Stimulated activated CD4-positive, alpha-beta T cell treated with anti-CD3 and anti-CD28 coated beads, TNF-alpha, amount 100 ng/mL, for 4 hours (primary cell): ENCODE data around the gene GMEB1.
"Not testable (repeated sequence)": the region's sequence is repeated elsewhere in the genome, so short reads cannot be mapped to it uniquely, and the experiment has no call there.

ENCODE experiments used
- DNase-seq, 3 experiments: peaks; one replicate each; pipeline ENCODE4 v3.0.0-alpha.2; 2020; ENCODE audit warnings: low read depth in 3 of 3

The GMEB1 gene

GRCh38 chr1:28671254-28671780 is 2.7 kb downstream of the GMEB1 start:
- no peak for DNase-seq

GRCh38 chr1:28672971-28673370 is 4.4 kb downstream of the GMEB1 start:
- DNase-seq = not testable (repeated sequence)

DNA sequence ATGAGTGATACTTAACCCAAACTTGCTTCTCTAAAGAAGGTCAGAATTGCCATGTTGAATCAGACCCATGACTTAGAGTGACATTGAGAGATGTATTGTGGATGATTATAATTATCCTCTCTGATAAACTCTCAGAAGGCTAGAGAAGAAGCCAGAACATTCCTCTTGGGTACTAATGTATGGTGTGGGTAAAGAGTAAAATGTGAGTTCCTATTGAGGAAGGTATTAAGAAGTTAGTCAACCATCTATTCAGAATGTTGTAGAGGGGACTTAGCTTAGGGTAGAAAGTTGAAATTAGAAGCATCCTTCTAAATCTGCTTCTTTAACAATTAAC is 7.3 kb downstream of the GMEB1 start:
- DNase-seq = no peak

GRCh38 chr1:28680151-28680550 is 11.6 kb downstream of the GMEB1 start:
- no peak for DNase-seq

GRCh38 chr1:28682840-28683239 is 14.3 kb downstream of the GMEB1 start:
- DNase-seq = no peak

DNA sequence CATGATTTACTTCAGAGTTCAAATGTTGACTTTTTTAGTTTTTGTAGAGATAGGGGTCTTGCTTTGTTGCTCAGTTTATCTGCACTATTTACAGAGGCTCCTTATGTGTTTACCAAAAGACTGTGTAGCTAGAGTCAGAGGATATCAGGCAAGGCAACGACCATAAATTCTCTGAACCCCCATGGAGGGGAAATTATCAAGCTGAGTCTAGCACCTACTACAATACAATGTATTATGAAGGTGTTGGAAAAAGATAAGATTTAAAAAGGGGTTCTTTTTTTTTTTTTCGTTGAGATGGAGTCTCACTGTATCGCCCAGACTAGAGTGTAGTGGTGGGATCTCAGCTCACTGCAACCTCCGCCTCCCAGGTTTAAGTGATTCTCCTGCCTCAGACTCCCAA is 16.4 kb downstream of the GMEB1 start:
- DNase-seq = no peak

- DNase-seq = not testable (repeated sequence)
These were observed 23.0 kb downstream of the GMEB1 start for GRCh38 chr1:28691627-28692026.

- no peak for DNase-seq
These were observed 35.0 kb downstream of the GMEB1 start for GRCh38 chr1:28703629-28704028.

- DNase-seq = no peak
These were observed 47.8 kb downstream of the GMEB1 start for GRCh38 chr1:28716336-28716735.

DNA sequence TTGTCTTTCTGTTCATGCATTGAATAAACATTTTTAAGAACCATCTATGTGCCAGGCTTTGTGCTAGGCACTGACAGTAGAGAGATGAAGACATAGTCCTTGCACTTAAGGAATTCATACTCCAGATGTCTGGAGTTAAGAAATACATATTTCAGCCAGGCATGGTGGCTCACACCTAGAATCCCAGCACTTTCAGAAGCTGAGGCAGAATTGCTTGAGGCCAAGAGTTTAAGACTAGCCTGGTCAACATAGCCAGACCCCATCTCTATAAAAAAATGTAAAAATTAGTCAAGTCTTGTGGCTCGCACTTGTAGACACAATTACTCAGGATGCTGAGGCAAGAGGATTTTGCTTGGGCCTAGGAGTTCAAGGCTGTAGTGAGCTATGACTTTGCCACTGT is 49.6 kb downstream of the GMEB1 start:
- DNase-seq = no peak

GRCh38 chr1:28718586-28719331 is 50.2 kb downstream of the GMEB1 start:
- no peak for DNase-seq

- no peak for DNase-seq
These were observed 50.7 kb downstream of the GMEB1 start for GRCh38 chr1:28719332-28719619.

- DNase-seq = no peak
These were observed 51.8 kb downstream of the GMEB1 start for GRCh38 chr1:28720376-28720775.

- DNase-seq = not testable (repeated sequence)
These were observed 53.3 kb downstream of the GMEB1 start for GRCh38 chr1:28721927-28722326.

- not testable (repeated sequence) for DNase-seq
These were observed 56.8 kb downstream of the GMEB1 start for GRCh38 chr1:28725365-28725764.

- no peak for DNase-seq
These were observed 67.4 kb downstream of the GMEB1 start for GRCh38 chr1:28735961-28736449.

GRCh38 chr1:28736450-28737306 is 68.1 kb downstream of the GMEB1 start, which contains the start of gene YTHDF2:
Gene YTHDF2 (plus strand): TSS chr1:28736940. CDS start chr1:28737121, 181 bp downstream.
- peak; percentile 97 to 98 (median 98) for DNase-seq

DNA sequence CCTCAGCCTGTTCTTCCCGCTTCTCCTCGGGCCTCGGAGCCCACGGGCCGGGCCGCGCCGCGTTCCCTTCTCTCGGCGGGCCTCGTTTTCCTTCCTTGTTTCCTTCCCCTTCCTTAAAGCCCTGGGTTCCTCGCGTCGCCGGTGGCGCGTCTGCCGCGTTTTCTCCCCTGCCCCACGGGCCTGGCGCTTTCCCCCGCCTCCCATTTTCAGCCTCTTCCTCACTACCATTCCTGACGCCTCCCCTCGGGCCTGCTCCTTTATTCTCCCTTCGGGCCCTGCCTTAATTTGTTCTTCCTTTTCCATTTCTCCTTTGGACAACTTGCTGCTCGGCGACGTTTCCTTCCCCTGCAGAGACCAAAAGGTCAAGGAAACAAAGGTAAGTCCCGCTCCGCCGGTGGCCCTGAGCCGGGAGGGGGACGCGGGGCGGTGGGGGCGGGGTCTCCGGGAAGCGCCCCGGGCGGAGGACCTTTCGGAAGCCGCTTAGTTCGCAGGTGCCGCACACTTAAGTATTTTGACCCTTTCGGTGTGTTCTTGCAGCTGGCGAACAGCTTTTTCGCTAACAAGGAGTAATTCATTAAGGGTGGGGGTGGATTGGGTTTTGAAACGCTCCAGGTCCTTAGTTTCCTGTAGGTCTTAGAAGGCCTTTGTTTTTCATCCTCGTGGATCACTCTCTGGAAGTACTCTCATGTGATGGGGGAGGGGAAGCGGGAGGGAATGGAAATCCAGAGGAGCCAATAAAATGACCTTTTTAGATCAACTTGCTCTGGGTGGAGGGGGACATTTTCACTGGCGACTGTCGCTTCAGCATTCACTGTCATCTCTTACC is 68.9 kb downstream of the GMEB1 start:
- DNase-seq = peak; percentile 17 to 37 (median 19)

DNA sequence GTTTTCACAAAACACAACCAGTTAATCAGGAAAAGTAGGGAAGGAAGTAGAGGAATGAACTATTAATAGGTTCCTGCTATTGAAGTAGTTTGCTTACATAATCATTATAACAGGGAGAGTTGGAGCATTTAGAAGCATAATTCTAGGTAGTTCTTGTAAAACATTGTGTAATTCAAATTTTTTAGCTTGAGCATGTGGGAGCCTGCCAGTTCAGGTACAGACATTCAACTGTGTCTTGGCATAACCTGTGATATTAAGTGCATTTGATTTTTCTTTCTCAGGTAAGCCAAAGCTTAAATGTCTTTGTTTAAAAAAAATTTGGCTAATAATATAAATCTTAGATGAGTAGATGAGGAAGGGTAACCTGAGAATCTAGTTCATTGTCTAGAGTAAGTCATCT is 71.5 kb downstream of the GMEB1 start:
- no peak for DNase-seq

DNA sequence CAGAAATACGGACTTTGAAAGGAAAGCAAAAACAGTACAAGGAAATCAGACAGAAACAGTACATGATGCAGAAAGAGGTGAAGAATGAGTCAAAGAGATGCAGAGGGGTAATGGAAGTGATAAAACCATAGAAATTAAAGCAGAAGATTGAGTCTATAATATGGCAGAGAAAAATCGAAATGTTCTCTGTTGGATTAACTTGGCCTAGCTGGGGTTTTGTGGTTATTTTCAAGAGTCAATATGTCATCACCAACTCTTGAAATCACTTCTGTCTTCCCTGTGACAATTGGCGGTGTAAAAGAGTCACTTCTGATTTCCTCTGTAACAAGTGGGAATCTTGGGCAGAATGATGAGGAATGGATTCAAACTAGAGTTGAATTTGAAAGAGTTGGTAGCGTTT is 75.6 kb downstream of the GMEB1 start:
- no peak for DNase-seq

DNA sequence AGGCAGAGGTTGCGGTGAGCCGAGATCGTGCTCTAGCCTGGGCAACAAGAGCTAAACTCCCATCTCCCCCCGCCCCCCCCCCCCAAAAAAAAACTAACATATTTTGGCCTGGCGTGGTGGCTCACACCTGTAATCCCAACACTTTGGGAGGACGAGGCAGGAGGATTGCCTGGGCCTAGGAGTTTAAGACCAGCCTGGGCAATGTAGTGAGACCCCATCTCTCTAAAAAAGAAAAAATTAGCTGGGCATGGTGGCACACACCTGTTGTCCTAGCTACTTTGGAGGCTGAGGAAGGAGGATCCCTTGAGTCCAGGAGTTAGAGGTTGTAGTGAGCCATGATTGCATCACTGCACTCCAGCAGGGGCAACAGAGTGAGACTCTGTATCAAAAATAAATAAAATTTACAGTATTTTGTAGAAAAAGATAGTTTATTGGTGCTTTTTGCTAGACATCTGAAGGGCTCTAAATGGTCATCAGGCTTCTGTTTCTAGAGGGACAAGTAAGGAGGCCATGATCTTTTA is 77.1 kb downstream of the GMEB1 start:
- no peak for DNase-seq

DNA sequence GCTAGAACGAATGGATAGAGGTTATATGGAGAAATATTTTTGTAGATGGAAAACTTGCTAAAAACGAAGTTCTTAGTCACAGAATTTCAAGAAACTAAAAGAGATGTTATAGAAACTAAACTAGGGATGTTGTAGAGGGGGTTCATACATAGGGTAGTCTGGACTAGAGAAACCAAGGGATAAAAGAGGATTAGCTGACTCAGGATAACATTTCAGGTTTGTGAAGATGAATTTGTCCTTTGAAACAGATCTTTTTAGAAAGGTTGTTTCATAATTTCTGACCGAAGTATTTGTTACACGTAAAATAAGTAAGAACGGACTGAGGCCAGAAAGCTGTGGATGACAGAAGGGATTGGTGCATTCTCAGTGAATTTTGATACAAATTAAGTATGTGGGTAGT is 81.7 kb downstream of the GMEB1 start:
- DNase-seq = no peak
